T-helper 1 cell treated with Interleukin-12 subunit alpha and Interleukin-12 subunit beta and Interleukin-4 antibody, amounts not matched to agents 30 μg/mL and 1 μg/mL, for 36 hours (primary cell): ENCODE data around the gene NEXMIF.
"Not testable (repeated sequence)": the region's sequence is repeated elsewhere in the genome, so short reads cannot be mapped to it uniquely, and the experiment has no call there.

Source experiments
- H3K27ac Mint-ChIP-seq: one replicate; pipeline ENCODE4 v1.8.0; 2021; ENCODE audit warnings: mild to moderate bottlenecking, mixed read lengths
- H3K27me3 Mint-ChIP-seq: one replicate; pipeline ENCODE4 v1.8.0; 2021; ENCODE audit warnings: low read depth, mixed read lengths
- H3K36me3 Mint-ChIP-seq: one replicate; pipeline ENCODE4 v1.8.0; 2021; ENCODE audit warnings: low read depth, mixed read lengths
- H3K4me1 Mint-ChIP-seq: one replicate; pipeline ENCODE4 v1.8.0; 2021; ENCODE audit warnings: low read depth, mixed read lengths
- H3K4me3 Mint-ChIP-seq: one replicate; pipeline ENCODE4 v1.8.0; 2021; ENCODE audit warnings: mild to moderate bottlenecking, moderate library complexity, mixed read lengths
- H3K9me3 Mint-ChIP-seq: one replicate; pipeline ENCODE4 v1.8.0; 2021; ENCODE audit warnings: mixed read lengths

The NEXMIF gene

DNA sequence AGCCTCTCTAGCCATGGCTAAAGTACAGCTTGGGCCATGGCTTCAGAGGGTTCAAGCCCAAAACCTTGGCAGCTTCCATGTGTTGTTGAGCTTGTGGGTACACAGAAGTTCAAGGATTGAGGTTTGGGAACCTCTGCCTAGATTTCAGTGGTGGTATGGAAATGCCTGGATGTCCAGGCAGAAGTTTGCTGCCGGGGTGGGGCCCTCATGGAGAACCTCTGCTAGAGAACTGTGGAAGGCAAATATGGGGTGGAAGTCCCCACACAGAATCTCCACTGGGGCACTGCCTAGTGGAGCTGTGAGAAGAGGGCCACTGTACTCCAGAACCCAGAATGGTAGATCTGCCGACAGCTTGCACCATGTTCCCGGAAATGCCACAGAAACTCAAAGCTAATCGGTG lies 59.5 kb downstream of the NEXMIF start:
- Mint-ChIP-seq H3K9me3 (peaks cover 24% of the 10 kb centered on the region), H3K27me3 (no peaks in the 10 kb centered on the region), H3K4me1 (no peaks in the 10 kb centered on the region), H3K4me3 (no peak overlapping the region), H3K27ac (no peak overlapping the region), H3K36me3 (peaks cover 2% of the 10 kb centered on the region)

- H3K27me3 Mint-ChIP-seq = no peaks in the 10 kb centered on the region
- no peak overlapping the region for H3K4me3 Mint-ChIP-seq
- H3K27ac Mint-ChIP-seq = no peak overlapping the region
- H3K4me1 Mint-ChIP-seq = no peaks in the 10 kb centered on the region
- H3K9me3 Mint-ChIP-seq = peaks cover 41% of the 10 kb centered on the region
- H3K36me3 Mint-ChIP-seq = peaks cover 2% of the 10 kb centered on the region
These were observed 72.0 kb downstream of the NEXMIF start for GRCh38 chrX:74853255-74853654.

DNA sequence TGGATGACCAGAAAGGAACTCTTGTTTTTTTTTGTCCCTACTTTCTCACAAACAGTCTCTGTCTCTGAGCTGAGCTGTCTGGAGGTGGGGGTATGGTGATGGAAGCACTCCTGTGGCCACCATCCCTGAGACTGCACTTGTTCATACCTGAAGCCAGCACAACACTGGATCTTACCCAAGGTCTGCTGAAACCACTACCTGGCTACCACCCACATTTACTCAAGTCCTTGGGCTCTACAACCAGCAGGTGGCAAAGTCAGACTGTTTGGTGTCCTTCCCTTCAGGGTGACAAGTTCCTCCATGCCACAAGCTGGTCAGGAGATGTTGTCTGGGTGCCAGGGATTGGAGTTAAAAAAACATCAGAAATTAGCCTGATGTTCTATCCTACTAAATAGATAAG lies 89.7 kb downstream of the NEXMIF start:
- H3K27ac Mint-ChIP-seq = no peak overlapping the region
- no peaks in the 10 kb centered on the region for H3K36me3 Mint-ChIP-seq
- H3K4me3 Mint-ChIP-seq = no peak overlapping the region
- H3K4me1 Mint-ChIP-seq = no peaks in the 10 kb centered on the region
- no peaks in the 10 kb centered on the region for H3K27me3 Mint-ChIP-seq
- H3K9me3 Mint-ChIP-seq = no peaks in the 10 kb centered on the region

GRCh38 chrX:74819797-74820196 lies 105.5 kb downstream of the NEXMIF start:
- not testable (repeated sequence) for H3K27me3 Mint-ChIP-seq, H3K4me3 Mint-ChIP-seq, H3K27ac Mint-ChIP-seq, H3K9me3 Mint-ChIP-seq, H3K36me3 Mint-ChIP-seq, H3K4me1 Mint-ChIP-seq

- H3K27ac Mint-ChIP-seq = no peak overlapping the region
- peaks cover 1% of the 10 kb centered on the region for H3K36me3 Mint-ChIP-seq
- H3K4me3 Mint-ChIP-seq = no peak overlapping the region
- no peaks in the 10 kb centered on the region for H3K27me3 Mint-ChIP-seq
- no peaks in the 10 kb centered on the region for H3K9me3 Mint-ChIP-seq
- H3K4me1 Mint-ChIP-seq = no peaks in the 10 kb centered on the region
These were observed 110.6 kb downstream of the NEXMIF start for GRCh38 chrX:74814681-74815080.

- Mint-ChIP-seq H3K4me3 (no peak overlapping the region), H3K9me3 (no peaks in the 10 kb centered on the region), H3K27me3 (no peaks in the 10 kb centered on the region), H3K4me1 (no peaks in the 10 kb centered on the region), H3K27ac (no peak overlapping the region), H3K36me3 (no peaks in the 10 kb centered on the region)
These were observed 120.7 kb downstream of the NEXMIF start for GRCh38 chrX:74804574-74804973.

DNA sequence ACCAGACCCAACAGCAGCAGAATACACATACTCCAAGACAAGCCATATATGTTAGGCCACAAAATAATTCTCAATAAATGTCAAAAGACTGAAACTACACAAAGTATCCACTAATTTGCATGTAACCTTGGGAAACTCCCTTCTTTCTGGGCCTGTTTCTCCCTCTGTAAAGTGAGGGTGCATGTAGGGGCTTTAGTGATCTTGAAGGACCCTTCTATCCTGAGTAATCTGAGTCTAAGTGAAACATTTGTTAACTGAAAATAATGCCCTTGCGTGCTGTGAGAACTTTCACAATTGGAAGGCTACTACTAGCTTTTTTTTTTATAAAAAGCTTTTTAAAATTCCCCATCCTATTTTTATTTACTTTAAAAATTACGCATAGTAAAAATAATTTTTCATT lies 125.2 kb downstream of the NEXMIF start:
- no peak overlapping the region for H3K27ac Mint-ChIP-seq
- H3K4me1 Mint-ChIP-seq = no peaks in the 10 kb centered on the region
- no peaks in the 10 kb centered on the region for H3K27me3 Mint-ChIP-seq

DNA sequence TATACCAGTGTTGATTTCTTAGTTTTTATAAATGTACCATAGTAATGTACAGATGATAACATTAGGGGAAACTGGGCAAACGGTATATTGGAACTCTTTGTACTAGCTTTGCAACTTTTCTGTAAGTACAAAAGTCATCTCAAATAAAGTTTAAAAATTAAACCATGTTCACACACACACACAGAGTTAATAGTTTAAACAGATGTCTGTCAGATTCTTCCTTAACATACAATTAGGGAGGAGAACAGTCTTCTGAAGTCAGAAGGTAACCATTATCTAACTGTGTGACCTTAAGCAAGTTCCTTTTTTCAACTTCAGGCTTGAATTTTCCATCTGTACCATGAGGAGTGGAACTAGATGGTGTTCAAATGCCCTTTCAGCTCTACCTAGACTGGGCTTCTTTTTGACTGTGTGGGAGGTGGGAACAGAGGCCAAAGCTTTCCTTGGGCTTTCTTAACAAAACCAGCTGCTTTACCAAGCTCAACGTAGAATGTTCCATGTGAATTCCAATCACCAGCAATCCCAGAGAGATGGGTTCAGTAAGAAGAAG lies 127.8 kb downstream of the NEXMIF start:
- H3K9me3 Mint-ChIP-seq = peaks cover 3% of the 10 kb centered on the region
- peaks cover 2% of the 10 kb centered on the region for H3K36me3 Mint-ChIP-seq
- H3K4me3 Mint-ChIP-seq = no peak overlapping the region
- H3K27me3 Mint-ChIP-seq = no peaks in the 10 kb centered on the region
- no peaks in the 10 kb centered on the region for H3K4me1 Mint-ChIP-seq
- H3K27ac Mint-ChIP-seq = no peak overlapping the region

More for the DNA sequence above, 125.2 kb downstream of the NEXMIF start:
- Mint-ChIP-seq H3K36me3 (no peaks in the 10 kb centered on the region), H3K9me3 (peaks cover 3% of the 10 kb centered on the region), H3K4me3 (no peak overlapping the region)

GRCh38 chrX:74788545-74789086 lies 136.6 kb downstream of the NEXMIF start:
- Mint-ChIP-seq H3K27me3 (no peaks in the 10 kb centered on the region), H3K36me3 (no peaks in the 10 kb centered on the region), H3K9me3 (no peaks in the 10 kb centered on the region), H3K4me1 (no peaks in the 10 kb centered on the region), H3K27ac (no peak overlapping the region), H3K4me3 (no peak overlapping the region)

- Mint-ChIP-seq H3K9me3 (no peaks in the 10 kb centered on the region), H3K4me1 (no peaks in the 10 kb centered on the region), H3K27ac (no peak overlapping the region), H3K27me3 (no peaks in the 10 kb centered on the region), H3K4me3 (no peak overlapping the region), H3K36me3 (no peaks in the 10 kb centered on the region)
These were observed 140.6 kb downstream of the NEXMIF start for GRCh38 chrX:74784629-74785028.

DNA sequence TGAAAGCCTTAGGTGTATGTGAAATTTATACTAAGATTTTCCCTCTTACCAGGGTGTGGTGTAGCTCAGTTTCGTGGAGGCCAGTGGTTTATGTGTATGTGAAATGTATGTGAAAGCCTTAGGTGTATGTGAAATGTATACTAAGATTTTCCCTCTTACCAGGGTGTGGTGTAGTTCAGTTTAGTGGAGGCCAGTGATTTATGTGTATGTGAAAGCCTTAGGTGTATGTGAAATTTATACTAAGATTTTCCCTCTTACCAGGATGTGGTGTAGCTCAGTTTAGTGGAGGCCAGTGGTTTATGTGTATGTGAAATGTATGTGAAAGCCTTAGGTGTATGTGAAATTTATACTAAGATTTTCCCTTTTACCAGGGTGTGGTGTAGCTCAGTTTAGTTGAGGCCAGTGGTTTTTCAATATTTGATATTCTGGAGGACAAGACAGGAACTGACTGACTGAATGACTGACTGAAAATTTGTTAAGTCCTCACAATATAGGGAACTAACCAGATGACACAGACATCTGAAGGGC lies 143.7 kb downstream of the NEXMIF start:
- H3K27me3 Mint-ChIP-seq = no peaks in the 10 kb centered on the region
- H3K4me3 Mint-ChIP-seq = no peak overlapping the region
- no peaks in the 10 kb centered on the region for H3K9me3 Mint-ChIP-seq
- no peaks in the 10 kb centered on the region for H3K36me3 Mint-ChIP-seq
- H3K4me1 Mint-ChIP-seq = no peaks in the 10 kb centered on the region
- no peak overlapping the region for H3K27ac Mint-ChIP-seq

DNA sequence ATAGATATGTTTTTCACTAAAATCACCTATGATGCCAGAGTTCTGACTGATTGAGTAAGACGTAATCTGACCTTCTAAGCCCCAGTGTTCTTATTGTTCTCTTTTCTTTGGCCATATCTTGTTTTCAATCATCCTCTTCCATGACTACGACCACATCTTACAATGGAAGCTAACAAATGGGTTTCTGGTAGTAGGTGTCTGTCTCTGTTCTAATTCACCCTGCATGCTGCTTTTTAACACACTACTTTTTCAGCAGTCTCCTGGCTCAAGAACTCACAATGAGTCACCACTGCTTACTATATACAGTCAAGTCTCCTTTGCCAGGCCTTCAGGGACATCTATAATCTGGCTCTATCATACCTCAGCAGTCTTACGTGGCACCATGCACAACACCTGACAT lies 146.1 kb downstream of the NEXMIF start:
- H3K27ac Mint-ChIP-seq = no peak overlapping the region
- H3K9me3 Mint-ChIP-seq = no peaks in the 10 kb centered on the region
- no peaks in the 10 kb centered on the region for H3K36me3 Mint-ChIP-seq
- no peaks in the 10 kb centered on the region for H3K4me1 Mint-ChIP-seq
- H3K27me3 Mint-ChIP-seq = no peaks in the 10 kb centered on the region
- no peak overlapping the region for H3K4me3 Mint-ChIP-seq

DNA sequence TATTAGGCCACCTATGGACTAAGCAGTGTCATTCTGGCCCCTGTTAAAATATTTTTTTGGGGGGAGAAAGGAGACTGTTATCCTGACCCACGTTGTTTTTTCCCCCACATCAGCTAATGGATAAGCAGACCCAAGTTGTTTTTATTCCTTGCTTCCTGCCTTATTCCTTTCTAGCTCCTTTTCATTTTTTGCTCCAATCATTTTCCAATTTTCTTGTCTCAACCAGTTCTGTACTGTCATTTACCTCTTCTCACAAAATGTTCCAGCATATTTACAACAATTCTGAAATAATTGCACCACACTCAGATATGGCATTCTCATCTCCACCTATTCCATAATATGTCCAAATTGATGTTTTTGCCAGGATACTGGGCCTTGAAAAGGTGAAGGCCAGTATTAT lies 150.3 kb downstream of the NEXMIF start:
- H3K27ac Mint-ChIP-seq = no peak overlapping the region
- H3K4me1 Mint-ChIP-seq = no peaks in the 10 kb centered on the region
- H3K4me3 Mint-ChIP-seq = no peak overlapping the region
- no peaks in the 10 kb centered on the region for H3K36me3 Mint-ChIP-seq
- no peaks in the 10 kb centered on the region for H3K9me3 Mint-ChIP-seq
- no peaks in the 10 kb centered on the region for H3K27me3 Mint-ChIP-seq

DNA sequence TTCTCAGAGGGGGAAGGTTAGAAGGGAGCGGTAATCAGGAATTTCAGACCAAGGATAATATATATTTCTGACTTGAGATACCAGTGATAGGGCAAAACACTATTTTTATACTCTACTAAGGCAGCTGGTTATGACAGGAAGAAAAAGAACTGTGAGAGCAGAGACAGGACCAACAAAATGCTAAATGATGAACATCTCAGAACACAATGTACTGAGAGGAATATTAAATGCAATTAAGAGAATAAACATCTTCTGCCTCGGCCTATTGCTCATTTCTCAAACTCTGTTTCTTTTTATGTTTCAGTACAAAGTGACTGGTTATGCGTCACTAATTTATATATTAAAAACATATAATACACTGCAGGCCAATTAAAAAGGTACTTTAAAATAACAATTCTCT lies 188.8 kb downstream of the NEXMIF start:
- peaks cover 4% of the 10 kb centered on the region for H3K9me3 Mint-ChIP-seq
- no peak overlapping the region for H3K4me3 Mint-ChIP-seq
- H3K27ac Mint-ChIP-seq = no peak overlapping the region
- no peaks in the 10 kb centered on the region for H3K36me3 Mint-ChIP-seq
- H3K4me1 Mint-ChIP-seq = no peaks in the 10 kb centered on the region
- H3K27me3 Mint-ChIP-seq = no peaks in the 10 kb centered on the region

DNA sequence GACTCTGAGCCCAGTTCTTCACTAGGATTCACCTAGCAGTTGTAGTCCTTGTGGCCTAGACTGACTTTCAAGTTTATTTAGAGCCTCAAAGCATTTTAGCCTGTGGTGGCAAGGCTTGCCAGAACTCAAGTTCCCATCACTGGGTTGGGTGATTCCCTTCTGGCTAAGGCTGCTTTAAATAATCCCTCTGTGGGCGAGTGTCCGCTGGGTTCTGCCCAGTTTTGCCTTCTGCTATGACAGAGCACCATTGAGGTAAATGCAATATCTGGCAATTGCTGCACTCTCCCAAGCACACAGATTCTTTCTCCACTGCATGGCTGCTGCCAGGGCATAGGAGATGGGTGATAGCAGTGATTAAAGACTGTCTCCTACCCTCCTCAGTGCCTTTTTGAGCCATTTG lies 220.0 kb downstream of the NEXMIF start:
- no peaks in the 10 kb centered on the region for H3K27me3 Mint-ChIP-seq
- no peaks in the 10 kb centered on the region for H3K36me3 Mint-ChIP-seq
- H3K27ac Mint-ChIP-seq = no peak overlapping the region
- no peaks in the 10 kb centered on the region for H3K4me1 Mint-ChIP-seq
- H3K4me3 Mint-ChIP-seq = no peak overlapping the region
- H3K9me3 Mint-ChIP-seq = no peaks in the 10 kb centered on the region

DNA sequence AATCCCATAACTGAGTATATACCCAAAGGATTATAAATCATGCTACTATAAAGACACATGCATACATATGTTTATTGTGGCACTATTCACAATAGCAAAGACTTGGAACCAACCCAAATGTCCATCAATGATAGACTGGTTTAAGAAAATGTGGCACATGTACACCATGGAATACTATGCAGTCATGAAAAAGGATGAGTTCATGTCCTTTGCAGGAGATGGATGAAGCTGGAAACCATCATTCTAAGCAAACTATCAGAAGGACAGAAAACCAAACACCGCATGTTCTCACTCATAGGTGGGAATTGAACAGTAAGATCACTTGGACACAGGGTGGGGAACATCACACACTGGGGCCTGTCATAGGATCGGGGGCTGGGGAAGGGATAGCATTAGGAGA lies 223.9 kb downstream of the NEXMIF start:
- H3K4me3 Mint-ChIP-seq, H3K27me3 Mint-ChIP-seq, H3K9me3 Mint-ChIP-seq, H3K4me1 Mint-ChIP-seq, H3K36me3 Mint-ChIP-seq, H3K27ac Mint-ChIP-seq: not testable (repeated sequence)
